GM12878 (cell line): Measurements from ENCODE around the gene MEAK7.

ENCODE experiments used
- ATF3 ChIP-seq: IDR thresholded peaks from 2 replicates; pipeline ENCODE4 v1.6.1; 2011; ENCODE audit warnings: low read depth, mild to moderate bottlenecking, low read length, moderate library complexity, borderline replicate concordance; ENCODE audit errors: extremely low read depth
- ZBTB11 ChIP-seq: fragments of 450-650 bp; formaldehyde crosslinking; IDR thresholded peaks from 2 replicates; pipeline ENCODE4 v1.5.0; 2022; ENCODE audit warnings: mild to moderate bottlenecking, missing genetic modification characterization

GRCh38 chr16:84461029-84461412 is 43.4 kb downstream of the MEAK7 start:
- TF ChIP-seq ATF3, result no peak
- TF ChIP-seq ZBTB11, result no peak
